Hepatocyte (in vitro differentiated cells): Measurements from ENCODE around the gene ZMIZ2. TPM values are rescaled to one million over a fixed set of nuclear protein-coding genes. Genes with fewer than 3 reads are reported as not detected.
"Not testable (repeated sequence)": the region's sequence is repeated elsewhere in the genome, so short reads cannot be mapped to it uniquely, and the experiment has no call there.

Experiments
- DNase-seq: peaks from one replicate; pipeline ENCODE4 v3.0.0-alpha.2; 2016; ENCODE audit warnings: low spot score
- H2AFZ ChIP-seq: fragments of 200-600 bp; sonication (generic); 2 replicates; pipeline ENCODE4 v1.6.0; 2016; ENCODE audit warnings: antibody characterized with exemption, mild to moderate bottlenecking
- H3K27ac ChIP-seq: fragments of 200-600 bp; sonication (generic); 2 replicates; pipeline ENCODE4 v1.5.1; 2016; ENCODE audit warnings: mild to moderate bottlenecking
- H3K27me3 ChIP-seq: fragments of 200-600 bp; sonication (generic); 2 replicates; pipeline ENCODE4 v1.6.1; 2016
- H3K36me3 ChIP-seq: fragments of 200-600 bp; sonication (generic); replicated peaks from 2 replicates; pipeline ENCODE4 v1.5.1; 2016; ENCODE audit warnings: low read depth; ENCODE audit not compliant: insufficient read depth
- H3K4me1 ChIP-seq: fragments of 200-600 bp; sonication (generic); 2 replicates; pipeline ENCODE4 v1.5.1; 2016; ENCODE audit warnings: mild to moderate bottlenecking, moderate library complexity; ENCODE audit not compliant: insufficient read depth
- H3K4me2 ChIP-seq: fragments of 200-600 bp; sonication (generic); 2 replicates; pipeline ENCODE4 v1.6.0; 2016
- H3K4me3 ChIP-seq: fragments of 200-600 bp; sonication (generic); 2 replicates; pipeline ENCODE4 v1.5.1; 2016; ENCODE audit warnings: mild to moderate bottlenecking
- H3K79me2 ChIP-seq: fragments of 200-600 bp; sonication (generic); 2 replicates; pipeline ENCODE4 v1.6.0; 2017; ENCODE audit warnings: mild to moderate bottlenecking
- H3K9me2 ChIP-seq: fragments of 200-600 bp; sonication (generic); replicated peaks from 2 replicates; pipeline ENCODE4 v1.6.0; 2017; ENCODE audit warnings: mild to moderate bottlenecking; ENCODE audit not compliant: insufficient read depth
- H3K9me3 ChIP-seq: fragments of 200-600 bp; sonication (generic); 2 replicates; pipeline ENCODE4 v1.5.1; 2016; ENCODE audit warnings: low read depth, mild to moderate bottlenecking
- H4K20me1 ChIP-seq: fragments of 200-600 bp; sonication (generic); 2 replicates; pipeline ENCODE4 v1.6.0; 2016; ENCODE audit warnings: mild to moderate bottlenecking; ENCODE audit not compliant: insufficient read depth, poor library complexity, severe bottlenecking
- CTCF ChIP-seq: fragments of 200-600 bp; sonication (generic); IDR thresholded peaks from 2 replicates; pipeline ENCODE4 v1.5.1; 2016; ENCODE audit warnings: antibody characterized with exemption, mild to moderate bottlenecking; ENCODE audit not compliant: poor library complexity
- EZH2 ChIP-seq: fragments of 200-600 bp; sonication (generic); IDR thresholded peaks from 2 replicates; pipeline ENCODE4 v1.6.1; 2016; ENCODE audit warnings: antibody characterized with exemption, mild to moderate bottlenecking, borderline replicate concordance
- EZH2phosphoT487 ChIP-seq: fragments of 200-600 bp; sonication (generic); IDR thresholded peaks from one replicate; pipeline ENCODE4 v1.6.1; 2018; ENCODE audit warnings: antibody characterized with exemption, mild to moderate bottlenecking, low read depth, moderate library complexity; ENCODE audit not compliant: unreplicated experiment, severe bottlenecking
- WGBS: methylation state at CpG from one replicate; pipeline ENCODE4 v1.1.6; 2016; ENCODE audit warnings: low lambda C conversion rate; ENCODE audit errors: missing lambda C conversion rate; 5-methylcytosine and 5-hydroxymethylcytosine counted together
- polyA plus RNA-seq: library from polyadenylated mRNA; unstranded; fragments of >200 nt; fragmentation: Nextera tagmentation; extraction: Ambion mirVana; gene quantifications from 2 replicates; pipeline ENCODE4 v1.2.1, GENCODE V29; 2016
- total RNA-seq: library from RNA; depleted of rRNA; stranded (reverse); fragments of >200 nt; gene quantifications from 2 replicates; pipeline ENCODE4 v1.2.3, GENCODE V29; 2014

The ZMIZ2 gene
- total and polyA plus RNA-seq, 2 experiments from 2014 or later = 10.5 to 37.0 TPM

- Histone ChIP-seq H3K79me2 (no peaks in the 10 kb centered on the region), H2AFZ (no peak overlapping the region), H3K27me3 (no peaks in the 10 kb centered on the region), H3K36me3 (no peaks in the 10 kb centered on the region), H3K9me3 (no peaks in the 10 kb centered on the region), H3K4me2 (no peak overlapping the region), H3K4me1 (peaks cover 10% of the 10 kb centered on the region), H3K4me3 (no peak overlapping the region), H3K9me2 (no peaks in the 10 kb centered on the region), H4K20me1 (no peaks in the 10 kb centered on the region), H3K27ac (no peak overlapping the region)
- TF ChIP-seq EZH2phosphoT487 (no peak), CTCF (no peak), EZH2 (no peak)
- DNase-seq = no peak
- 92% methylated on average over 3 of the region's 3 CpGs for WGBS
These were observed 32.4 kb upstream of the ZMIZ2 start for GRCh38 chr7:44716205-44716604.

- TF ChIP-seq EZH2 = no peak
- no peak for TF ChIP-seq EZH2phosphoT487
- no peak for TF ChIP-seq CTCF
- Histone ChIP-seq H3K4me2 (no peak overlapping the region), H3K36me3 (no peaks in the 10 kb centered on the region), H3K27ac (no peak overlapping the region), H3K9me3 (no peaks in the 10 kb centered on the region), H2AFZ (no peak overlapping the region), H3K4me3 (no peak overlapping the region), H3K4me1 (no peaks in the 10 kb centered on the region), H3K9me2 (no peaks in the 10 kb centered on the region), H4K20me1 (no peaks in the 10 kb centered on the region), H3K79me2 (no peaks in the 10 kb centered on the region), H3K27me3 (no peaks in the 10 kb centered on the region)
- DNase-seq = no peak
- 97% methylated on average over 4 of the region's 4 CpGs for WGBS
These were observed 28.3 kb upstream of the ZMIZ2 start for GRCh38 chr7:44720301-44720700.

- Histone ChIP-seq H3K4me2 (no peak overlapping the region), H2AFZ (no peak overlapping the region), H3K79me2 (no peaks in the 10 kb centered on the region), H3K9me3 (no peaks in the 10 kb centered on the region), H3K27me3 (no peaks in the 10 kb centered on the region), H3K4me3 (no peak overlapping the region), H4K20me1 (no peaks in the 10 kb centered on the region), H3K9me2 (no peaks in the 10 kb centered on the region), H3K4me1 (no peaks in the 10 kb centered on the region), H3K27ac (no peak overlapping the region), H3K36me3 (no peaks in the 10 kb centered on the region)
- TF ChIP-seq CTCF (no peak), EZH2 (no peak), EZH2phosphoT487 (no peak)
- DNase-seq = no peak
- WGBS = 60% methylated on average over 4 of the region's 4 CpGs
These were observed 24.4 kb upstream of the ZMIZ2 start for GRCh38 chr7:44724276-44724675.

GRCh38 chr7:44726250-44726649, 22.4 kb upstream of the ZMIZ2 start:
- not testable (repeated sequence) for H3K27me3 ChIP-seq, H3K9me3 ChIP-seq, DNase-seq, H3K27ac ChIP-seq, H2AFZ ChIP-seq, H3K36me3 ChIP-seq, H3K4me2 ChIP-seq, H3K4me3 ChIP-seq, H3K9me2 ChIP-seq, H3K79me2 ChIP-seq, H4K20me1 ChIP-seq, H3K4me1 ChIP-seq
- 78% methylated on average over 7 of the region's 7 CpGs for WGBS
